Measurements from ENCODE around the gene WDR75. TPM values are rescaled to one million over a fixed set of nuclear protein-coding genes. Genes with fewer than 3 reads are reported as not detected.
A peak's percentile ranks its signal among the peaks of the same experiment; 100 is the strongest.
"Not testable (repeated sequence)": the region's sequence is repeated elsewhere in the genome, so short reads cannot be mapped to it uniquely, and the experiment has no call there.

Gene WDR75
- polyA plus RNA-seq (2013, experiment 1 of 2; ENCODE audit: insufficient read length): 23.3 TPM
- polyA plus RNA-seq (2013, experiment 2 of 2; ENCODE audit: insufficient read length): 23.5 TPM

GRCh38 chr2:189440947-189441708 lies at the start of gene WDR75:
Gene WDR75 (plus strand): TSS chr2:189441474. CDS start chr2:189441493, 19 bp downstream.
- DNase-seq: peak; percentile 95

GRCh38 chr2:189393440-189394111 lies 47.7 kb upstream of the WDR75 start:
- peak; percentile 94 for DNase-seq

- no peak for DNase-seq
Observed at GRCh38 chr2:189394525-189394924, 46.7 kb upstream of the WDR75 start.

- peak; percentile 91 for DNase-seq
Observed at GRCh38 chr2:189402932-189403331, 38.3 kb upstream of the WDR75 start.

DNA sequence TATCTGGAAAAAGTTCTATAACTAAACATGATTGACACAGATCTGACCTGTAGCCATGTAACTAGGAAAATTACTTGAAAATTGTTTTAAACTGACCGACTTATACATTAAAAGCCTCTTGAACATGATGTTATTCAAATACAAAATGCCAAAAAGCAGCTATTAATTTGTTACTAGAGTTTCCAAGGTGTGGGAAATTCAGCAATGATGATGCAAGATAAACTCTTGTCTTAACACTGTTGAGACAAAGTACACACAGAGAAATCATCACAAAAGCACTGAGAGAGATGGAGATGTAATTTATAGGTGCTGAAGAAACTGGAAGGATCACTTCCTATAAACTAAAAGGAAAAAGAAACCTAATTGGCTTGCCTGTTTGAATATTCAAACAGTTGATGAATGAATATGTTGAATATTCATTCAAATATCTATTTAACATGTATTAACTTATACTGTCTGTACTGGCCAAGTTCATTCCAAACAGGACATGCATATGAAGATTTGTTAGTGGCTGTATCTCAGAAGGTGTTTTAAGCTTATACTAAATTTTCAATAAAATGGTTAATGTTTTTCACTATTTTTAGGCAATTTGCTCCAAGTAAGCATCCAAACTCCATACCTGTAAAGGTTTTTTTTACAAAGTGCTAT lies 34.6 kb upstream of the WDR75 start:
- no peak for DNase-seq

GRCh38 chr2:189407281-189408209 lies 33.7 kb upstream of the WDR75 start:
- DNase-seq: peak; percentile 73

DNA sequence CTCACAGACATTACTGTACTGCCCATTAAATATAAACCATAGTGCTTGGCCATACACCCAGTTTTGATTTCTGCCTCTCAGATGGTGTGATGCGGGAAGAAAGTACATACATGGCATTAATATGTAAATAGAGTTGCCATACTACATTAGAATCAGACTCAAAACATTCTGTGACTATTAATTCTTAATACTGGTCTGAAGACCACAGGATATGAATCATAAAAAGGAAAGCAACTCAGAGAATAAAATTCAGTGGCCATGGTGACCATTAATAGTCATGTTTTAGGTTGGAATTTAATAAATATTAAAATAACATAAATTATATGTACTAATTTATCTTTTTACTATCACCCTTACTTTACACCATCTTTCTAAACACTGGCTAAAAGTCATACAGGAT lies 33.0 kb upstream of the WDR75 start:
- DNase-seq: no peak

GRCh38 chr2:189409131-189409530 lies 32.1 kb upstream of the WDR75 start:
- peak; percentile 19 for DNase-seq

DNA sequence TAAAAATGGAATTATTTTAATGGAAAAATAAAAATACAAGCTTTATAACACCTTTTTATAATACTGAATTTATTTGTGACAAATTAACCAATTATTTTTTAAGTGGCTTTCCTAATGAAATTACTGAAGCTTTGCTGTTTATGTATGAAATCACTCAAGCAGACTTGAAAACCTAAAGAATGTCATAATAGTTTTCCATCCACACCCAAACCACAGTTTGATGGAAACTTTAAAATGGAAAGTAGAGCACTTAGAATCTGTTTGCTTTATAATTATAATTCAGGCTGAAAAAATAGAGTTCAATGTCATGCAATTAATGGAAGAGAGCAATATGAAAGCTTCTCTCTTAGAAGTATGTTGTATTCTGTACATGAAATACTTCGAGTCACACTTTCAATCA lies 31.6 kb upstream of the WDR75 start:
- DNase-seq: peak; percentile 48

DNA sequence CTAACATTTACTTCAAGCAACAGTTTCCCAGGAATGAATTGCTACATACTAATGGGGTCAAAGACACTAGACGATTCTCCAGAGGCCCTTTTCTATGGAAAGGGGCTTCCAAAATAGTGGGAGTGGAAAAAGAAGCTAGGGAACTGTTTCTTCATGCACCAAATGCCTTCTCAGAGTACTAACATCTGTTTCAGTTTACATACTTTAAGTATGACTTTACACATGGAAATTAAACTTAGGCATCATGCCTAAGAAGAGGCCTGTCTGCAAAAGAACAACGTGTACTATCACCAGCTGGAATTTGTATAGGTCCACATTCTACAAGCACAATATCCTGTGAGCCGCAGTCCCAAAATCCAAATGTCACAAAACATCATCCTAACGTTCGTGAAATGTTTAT lies 29.4 kb upstream of the WDR75 start:
- DNase-seq: peak; percentile 93

- peak; percentile 66 for DNase-seq
Observed at GRCh38 chr2:189412330-189412953, 28.8 kb upstream of the WDR75 start.

DNA sequence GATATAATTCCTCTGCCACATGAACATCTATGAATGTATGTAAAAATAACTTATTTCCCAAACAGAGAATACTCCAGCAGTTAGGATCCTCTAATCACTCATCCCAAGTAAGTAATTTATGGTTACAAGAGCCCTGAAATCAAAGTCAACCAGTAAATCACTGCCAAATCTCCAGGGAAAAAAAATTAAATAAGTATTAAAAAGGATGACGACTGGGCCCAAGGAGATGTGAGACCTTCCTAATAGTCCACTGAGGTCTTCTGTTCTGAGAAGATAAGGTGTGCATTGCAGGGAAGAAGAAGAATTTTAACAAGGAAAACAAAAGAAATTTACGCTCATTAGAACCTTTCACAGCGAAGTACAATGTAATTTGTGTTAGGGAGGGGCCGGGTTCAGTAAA lies 28.0 kb upstream of the WDR75 start:
- DNase-seq: no peak

DNA sequence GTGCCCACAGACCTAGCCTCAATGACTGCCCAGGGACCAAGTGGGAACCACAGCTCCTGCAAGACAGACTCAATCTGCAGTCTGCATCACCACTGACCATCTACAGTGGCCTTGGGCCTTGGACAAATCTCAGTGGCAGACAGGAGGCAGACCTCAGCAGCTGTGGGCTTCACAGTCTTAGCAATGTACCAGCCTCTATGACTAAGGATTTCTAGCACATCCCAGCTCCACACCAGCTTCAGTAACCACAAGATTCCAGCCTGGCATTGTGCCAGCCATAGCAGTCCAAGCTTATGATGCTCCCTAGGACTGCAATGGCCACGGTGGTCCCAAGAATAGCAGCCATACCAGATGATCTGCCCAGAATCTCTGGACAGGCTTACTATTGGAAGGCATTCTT lies 19.6 kb upstream of the WDR75 start:
- peak; percentile 90 for DNase-seq

DNA sequence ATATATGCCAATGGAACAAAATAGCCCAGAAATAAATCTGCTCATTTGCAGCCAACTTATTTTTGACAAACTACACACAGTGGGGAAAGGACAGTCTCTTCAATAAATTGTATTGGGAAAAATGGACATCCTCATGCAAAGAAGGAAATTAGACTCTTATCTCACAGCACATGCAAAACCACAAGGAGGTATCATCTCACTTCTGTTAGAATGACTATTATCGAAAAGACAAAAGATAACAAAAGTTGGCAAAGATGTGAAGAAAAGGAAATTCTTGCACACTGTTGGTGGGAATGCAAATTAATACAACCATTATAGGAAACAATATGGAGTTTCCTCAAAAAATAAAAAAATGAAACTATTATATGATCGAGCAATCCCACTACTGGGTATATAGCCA lies 16.3 kb upstream of the WDR75 start:
- no peak for DNase-seq

DNA sequence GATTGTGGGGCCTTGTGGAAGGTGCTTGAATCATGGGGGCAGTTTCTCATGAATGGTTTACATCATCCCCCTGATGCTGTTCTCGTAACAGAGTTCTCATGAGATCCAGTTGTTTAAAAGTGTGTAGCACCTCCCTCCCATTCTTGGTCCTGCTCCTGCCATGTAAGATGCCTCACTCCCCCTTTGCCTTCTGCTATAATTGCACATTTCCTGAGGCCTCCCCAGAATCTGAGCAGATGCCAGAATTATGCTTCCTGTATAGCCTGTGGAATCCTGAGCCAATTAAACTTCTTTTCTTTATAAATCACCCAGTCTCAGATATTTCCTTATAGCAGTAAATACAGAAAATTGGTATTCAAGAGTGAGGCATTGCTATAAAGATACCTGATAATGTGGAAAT lies 15.6 kb upstream of the WDR75 start:
- DNase-seq: no peak

DNA sequence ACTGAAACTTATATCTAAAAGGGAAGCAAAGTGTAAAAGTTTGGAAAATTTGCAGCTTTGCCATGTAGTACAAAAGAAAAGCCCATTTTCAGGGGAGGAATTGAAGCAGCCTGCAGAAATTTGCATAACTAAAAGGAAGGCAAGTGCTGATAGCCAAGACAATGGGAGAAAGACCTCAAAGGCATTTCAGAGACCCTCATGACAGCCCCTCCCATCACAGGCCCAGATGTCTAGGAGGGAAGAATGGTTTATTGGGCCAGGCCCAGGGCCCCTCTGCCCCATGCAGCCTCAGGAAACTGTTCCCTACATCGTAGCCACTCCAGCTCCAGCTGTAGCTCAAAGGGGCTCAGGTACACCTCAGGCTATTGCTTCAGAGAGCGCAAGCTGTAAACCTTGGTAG lies 14.4 kb upstream of the WDR75 start:
- no peak for DNase-seq

GRCh38 chr2:189427872-189428271 lies 13.4 kb upstream of the WDR75 start:
- DNase-seq: no peak

DNA sequence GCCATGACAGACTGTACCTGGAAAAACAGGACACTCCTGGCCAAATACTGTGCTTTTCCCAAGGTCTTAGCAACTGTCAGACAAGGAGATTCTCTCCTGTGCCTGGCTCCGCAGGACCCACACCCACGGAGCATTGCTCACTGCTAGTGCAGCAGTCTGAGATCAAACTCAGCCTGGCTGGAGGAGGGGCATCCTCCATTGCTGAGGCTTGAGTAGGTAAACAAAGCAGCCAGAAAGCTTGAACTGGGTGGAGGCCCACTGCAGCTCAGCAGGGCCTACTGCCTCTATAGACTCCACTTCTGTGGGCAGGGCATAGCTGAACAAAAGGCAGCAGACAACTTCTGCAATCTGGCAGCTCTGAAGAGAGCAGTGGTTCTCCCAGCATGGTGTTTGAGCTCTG lies 10.8 kb upstream of the WDR75 start:
- not testable (repeated sequence) for DNase-seq

- not testable (repeated sequence) for DNase-seq
Observed at GRCh38 chr2:189435803-189436202, 5.5 kb upstream of the WDR75 start.

GRCh38 chr2:189437926-189438325 lies 3.3 kb upstream of the WDR75 start:
- no peak for DNase-seq

GRCh38 chr2:189439342-189439741 lies 1.9 kb upstream of the WDR75 start:
- no peak for DNase-seq

GRCh38 chr2:189440644-189440946 lies 679 bp upstream of the WDR75 start:
- no peak for DNase-seq
